Thoracic aorta endothelial cell (primary cell): ENCODE results near the gene HIPK3. TPM values are rescaled to one million over a fixed set of nuclear protein-coding genes. Genes with fewer than 3 reads are reported as not detected.

Experiments
- total RNA-seq: library from RNA; depleted of rRNA; stranded (reverse); fragments of >200 nt; gene quantifications from 2 replicates; pipeline ENCODE4 v1.2.3, GENCODE V29; 2012

Gene HIPK3
- total RNA-seq: 75.5 and 86.7 TPM in 2 replicates

DNA sequence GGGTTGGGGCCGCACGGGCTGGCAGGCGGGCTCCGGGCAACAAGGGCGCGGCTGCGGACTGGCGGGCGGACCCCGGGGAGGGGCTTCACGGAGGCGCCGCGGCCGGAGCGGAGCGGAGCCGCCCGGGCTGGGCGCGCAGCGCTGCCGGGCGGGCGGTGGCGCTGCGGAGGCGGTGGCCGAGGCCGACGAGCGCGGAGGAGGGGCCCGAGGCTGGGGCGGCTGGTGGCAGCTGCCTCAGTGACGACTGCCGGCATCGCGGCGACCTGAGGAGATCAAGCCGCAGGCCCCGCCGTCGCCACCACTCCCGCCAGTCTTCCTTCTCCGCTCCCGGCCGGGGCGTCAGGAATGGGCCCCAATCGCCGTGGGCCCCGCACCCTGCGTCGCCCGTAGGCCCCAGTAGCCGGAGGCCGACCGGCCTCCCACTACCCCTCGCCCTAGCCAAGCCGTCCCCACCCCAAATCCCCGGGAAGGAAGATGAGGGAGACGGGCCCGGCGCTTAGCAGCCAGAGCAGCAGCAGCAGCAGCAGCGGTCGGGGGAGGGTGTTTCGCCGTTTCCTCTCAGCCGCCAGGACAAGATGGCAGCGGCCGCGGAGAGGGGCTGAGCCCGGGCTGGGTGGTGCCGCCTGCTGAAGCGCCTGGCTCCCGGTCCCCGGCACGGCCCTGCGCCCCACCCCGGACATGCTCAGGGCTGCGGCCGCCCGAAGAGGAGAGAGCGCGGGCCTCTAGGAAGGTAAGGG lies at the start of gene HIPK3:
Gene HIPK3 (plus strand): TSS at position 222 of the 737 bp plus-strand sequence.

GRCh38 chr11:33375688-33376311 lies 118.6 kb downstream of the HIPK3 start, which contains the start of gene KIAA1549L:
TSS of gene KIAA1549L (plus strand) at chr11:33376108.

Other genes with a start within 250 kb of the HIPK3 start
- gene DEPDC7, start 241.5 kb upstream of the HIPK3 start, total RNA-seq: 0.14 and 0.66 TPM in 2 replicates
- 23.9 and 27.0 TPM in 2 replicates for gene TCP11L1, start 217.8 kb upstream of the HIPK3 start, total RNA-seq
- gene CSTF3, start 95.9 kb upstream of the HIPK3 start, total RNA-seq: 46.1 and 57.7 TPM in 2 replicates
- 40.8 and 50.0 TPM in 2 replicates for gene KIAA1549L, start 118.7 kb downstream of the HIPK3 start, total RNA-seq